GM19238 (cell line): ENCODE results near the gene ASTN1.

Source experiments
- DNase-seq: peaks from one replicate; pipeline ENCODE4 v3.0.0; 2011; ENCODE audit warnings: low spot score; ENCODE audit not compliant: insufficient read length

ASTN1 gene

GRCh38 chr1:177043597-177043996, 120.9 kb downstream of the ASTN1 start:
- no peak for DNase-seq

GRCh38 chr1:177035586-177035985, 128.9 kb downstream of the ASTN1 start:
- no peak for DNase-seq

GRCh38 chr1:177033628-177034027, 130.9 kb downstream of the ASTN1 start:
- DNase-seq = no peak

- DNase-seq = no peak
Measured at GRCh38 chr1:177032434-177032833, 132.1 kb downstream of the ASTN1 start.

- DNase-seq = no peak
Measured at GRCh38 chr1:177024623-177025022, 139.9 kb downstream of the ASTN1 start.

- DNase-seq = no peak
Measured at GRCh38 chr1:177023726-177024125, 140.8 kb downstream of the ASTN1 start.

GRCh38 chr1:177023249-177023648, 141.3 kb downstream of the ASTN1 start:
- no peak for DNase-seq

GRCh38 chr1:177021687-177022086, 142.8 kb downstream of the ASTN1 start:
- no peak for DNase-seq

GRCh38 chr1:177020851-177021589, 143.5 kb downstream of the ASTN1 start:
- no peak for DNase-seq

GRCh38 chr1:177017287-177017852, 147.1 kb downstream of the ASTN1 start:
- no peak for DNase-seq

- no peak for DNase-seq
Measured at GRCh38 chr1:177014325-177014724, 150.2 kb downstream of the ASTN1 start.

GRCh38 chr1:177012342-177012925, 152.1 kb downstream of the ASTN1 start:
- DNase-seq = no peak

- DNase-seq = no peak
Measured at GRCh38 chr1:177011508-177011907, 153.0 kb downstream of the ASTN1 start.

GRCh38 chr1:177010211-177010825, 154.2 kb downstream of the ASTN1 start:
- no peak for DNase-seq

- no peak for DNase-seq
Measured at GRCh38 chr1:177008653-177009052, 155.9 kb downstream of the ASTN1 start.

GRCh38 chr1:177007437-177008161, 156.9 kb downstream of the ASTN1 start:
- DNase-seq = no peak

GRCh38 chr1:177002891-177003290, 161.6 kb downstream of the ASTN1 start:
- no peak for DNase-seq

- DNase-seq = no peak
Measured at GRCh38 chr1:177001556-177001955, 163.0 kb downstream of the ASTN1 start.

- no peak for DNase-seq
Measured at GRCh38 chr1:176998183-176998795, 166.2 kb downstream of the ASTN1 start.

- DNase-seq = no peak
Measured at GRCh38 chr1:176996456-176997090, 167.9 kb downstream of the ASTN1 start.
